C4-2B (cell line): Measurements from ENCODE around the gene KL.

ENCODE experiments used
- H3K27ac ChIP-seq: fragments of 450-650 bp; 2 replicates; pipeline ENCODE4 v1.5.1; 2017
- ZFX ChIP-seq: fragments of 450-650 bp; IDR thresholded peaks from 2 replicates; pipeline ENCODE4 v1.6.1; 2017
- TF ChIP-seq, protein P1 (sequence below): fragments of 450-650 bp; conservative IDR thresholded peaks from 2 replicates; pipeline ENCODE4 v1.5.1; 2017; ENCODE audit warnings: mild to moderate bottlenecking

KL gene

GRCh38 chr13:33111414-33112110 is 95.3 kb downstream of the KL start:
- TF ChIP-seq ZFX, result no peak
- TF ChIP-seq, protein P1, sequence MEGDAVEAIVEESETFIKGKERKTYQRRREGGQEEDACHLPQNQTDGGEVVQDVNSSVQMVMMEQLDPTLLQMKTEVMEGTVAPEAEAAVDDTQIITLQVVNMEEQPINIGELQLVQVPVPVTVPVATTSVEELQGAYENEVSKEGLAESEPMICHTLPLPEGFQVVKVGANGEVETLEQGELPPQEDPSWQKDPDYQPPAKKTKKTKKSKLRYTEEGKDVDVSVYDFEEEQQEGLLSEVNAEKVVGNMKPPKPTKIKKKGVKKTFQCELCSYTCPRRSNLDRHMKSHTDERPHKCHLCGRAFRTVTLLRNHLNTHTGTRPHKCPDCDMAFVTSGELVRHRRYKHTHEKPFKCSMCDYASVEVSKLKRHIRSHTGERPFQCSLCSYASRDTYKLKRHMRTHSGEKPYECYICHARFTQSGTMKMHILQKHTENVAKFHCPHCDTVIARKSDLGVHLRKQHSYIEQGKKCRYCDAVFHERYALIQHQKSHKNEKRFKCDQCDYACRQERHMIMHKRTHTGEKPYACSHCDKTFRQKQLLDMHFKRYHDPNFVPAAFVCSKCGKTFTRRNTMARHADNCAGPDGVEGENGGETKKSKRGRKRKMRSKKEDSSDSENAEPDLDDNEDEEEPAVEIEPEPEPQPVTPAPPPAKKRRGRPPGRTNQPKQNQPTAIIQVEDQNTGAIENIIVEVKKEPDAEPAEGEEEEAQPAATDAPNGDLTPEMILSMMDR, result no peak
- no peak overlapping the region for H3K27ac ChIP-seq

GRCh38 chr13:33112766-33113165 is 96.5 kb downstream of the KL start:
- TF ChIP-seq ZFX, result no peak
- TF ChIP-seq, protein P1, result no peak
- H3K27ac ChIP-seq, result no peak overlapping the region

- peak overlapping the region; percentile 22 for H3K27ac ChIP-seq
- TF ChIP-seq ZFX, result no peak
- TF ChIP-seq, protein P1, result no peak
Observed at GRCh38 chr13:33114146-33114545, 97.9 kb downstream of the KL start.

GRCh38 chr13:33115274-33115673 is 99.1 kb downstream of the KL start:
- TF ChIP-seq ZFX, result no peak
- TF ChIP-seq, protein P1, result no peak
- H3K27ac ChIP-seq, result peak overlapping the region; percentile 36; the same call in 1 of the 2 replicates
